Thyroid gland (tissue), 4 donors: ENCODE results near the gene FBXO11. TPM values are rescaled to one million over a fixed set of nuclear protein-coding genes. Genes with fewer than 3 reads are reported as not detected.
"Not testable (repeated sequence)": the region's sequence is repeated elsewhere in the genome, so short reads cannot be mapped to it uniquely, and the experiment has no call there.

Experiments used
- DNase-seq, 2 donors: peaks; one replicate each; pipeline ENCODE4 v3.0.0-alpha.2; 2019
- H3K27ac ChIP-seq, 3 donors: fragments of 200-600 bp; sonication (generic); 1 replicate in 2 of 3; 2 replicates in 1 of 3; pipeline ENCODE4 v1.5.1; 2016 to 2019; ENCODE audit warnings: mild to moderate bottlenecking in 1 of 3, moderate library complexity in 1 of 3
- H3K27me3 ChIP-seq: fragments of 200-600 bp; sonication (generic); one replicate; pipeline ENCODE4 v1.5.1; 2019
- H3K36me3 ChIP-seq, 2 donors: fragments of 200-600 bp; sonication (generic); one replicate each; pipeline ENCODE4 v1.5.1; 2016 to 2019
- H3K4me1 ChIP-seq, 2 donors: fragments of 200-600 bp; sonication (generic); one replicate each; pipeline ENCODE4 v1.5.1; 2017 to 2019
- H3K4me3 ChIP-seq, 3 donors: fragments of 200-600 bp; sonication (generic); replicated peaks in 1 of 3; 1 replicate in 2 of 3; 2 replicates in 1 of 3; pipeline ENCODE4 v1.5.1; 2016; ENCODE audit warnings: mild to moderate bottlenecking in 1 of 3
- H3K9me3 ChIP-seq: fragments of 200-600 bp; sonication (generic); one replicate; pipeline ENCODE4 v1.5.1; 2017
- POLR2A ChIP-seq, 2 donors: fragments of 450-650 bp; IDR thresholded peaks; one replicate each; pipeline ENCODE4 v1.6.1; 2017; ENCODE audit warnings: antibody characterized with exemption in 2 of 2, mild to moderate bottlenecking in 2 of 2, moderate library complexity in 1 of 2
- WGBS, 2 donors: methylation state at CpG; one replicate each; pipeline ENCODE4 v1.1.5; 2017; 5-methylcytosine and 5-hydroxymethylcytosine counted together
- intact Hi-C: fragments of 100-400 bp; cut with DNase I; formaldehyde crosslinking; loops from one replicate; pipeline ENCODE4 v1.15.1; 2023
- total RNA-seq, 4 donors: library from RNA; depleted of rRNA; stranded (reverse); fragments of >200 nt; gene quantifications; one replicate each; pipeline ENCODE4 v1.2.3, GENCODE V29; 2016
- TF ChIP-seq, protein P1 (sequence below), 6 experiments: fragments of 200-600 bp in 3 of 6; fragments of 450-650 bp in 3 of 6; sonication (generic) in 3 of 6; IDR thresholded peaks; one replicate each; pipeline ENCODE4 v1.5.1; 2016 to 2019; ENCODE audit warnings: antibody characterized with exemption in 6 of 6, mild to moderate bottlenecking in 2 of 6, inconsistent platforms in 1 of 6, moderate library complexity in 1 of 6

The FBXO11 gene
- total RNA-seq, 4 donors from 2014 or later: 50.4 to 82.8 (median 60.6) TPM

DNA sequence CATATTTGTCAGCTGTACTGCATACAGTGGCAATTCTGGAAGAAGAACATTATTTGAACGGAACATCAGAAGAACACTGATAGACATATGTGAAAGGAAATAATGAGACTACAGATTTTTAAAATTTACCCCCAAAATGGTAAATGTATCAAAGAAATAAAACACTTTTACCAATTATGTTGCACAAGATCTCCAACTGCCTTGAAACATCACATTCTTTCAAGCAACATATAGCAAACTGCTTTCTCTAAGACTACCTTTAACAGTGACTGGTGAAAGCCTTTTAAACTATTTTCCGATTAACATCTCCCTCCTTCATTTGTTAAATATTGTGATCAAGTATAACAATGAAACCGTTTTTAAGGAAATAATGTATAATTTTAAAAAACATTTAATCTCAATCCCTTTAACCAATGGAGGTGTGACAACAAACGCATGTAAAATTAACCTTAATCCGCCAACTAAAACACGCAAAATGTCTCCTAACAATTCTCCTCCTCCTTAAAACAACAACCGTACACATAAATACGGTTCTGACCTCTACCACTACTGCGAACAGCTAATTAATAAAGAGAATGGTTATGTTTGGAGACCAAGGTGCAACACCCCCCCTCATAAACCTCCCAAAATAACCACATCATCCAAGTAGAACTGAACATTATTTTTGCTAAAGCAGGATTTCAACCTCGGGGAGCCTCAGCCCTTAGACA, 2.4 kb downstream of the FBXO11 start:
- Histone ChIP-seq H3K36me3 (no peaks in the 10 kb centered on the region), H3K27me3 (no peaks in the 10 kb centered on the region), H3K4me1 (peaks cover 20 to 24% of the 10 kb centered on the region in 2 donors), H3K4me3 (peak overlapping the region; percentile 68 to 96 (median 93)), H3K9me3 (no peaks in the 10 kb centered on the region), H3K27ac (peak overlapping the region in 2 of 3 donors; percentile 99)
- DNase-seq: no peak
- TF ChIP-seq POLR2A (IDR thresholded peaks at IDR 0.05): no peak
- TF ChIP-seq, protein P1, sequence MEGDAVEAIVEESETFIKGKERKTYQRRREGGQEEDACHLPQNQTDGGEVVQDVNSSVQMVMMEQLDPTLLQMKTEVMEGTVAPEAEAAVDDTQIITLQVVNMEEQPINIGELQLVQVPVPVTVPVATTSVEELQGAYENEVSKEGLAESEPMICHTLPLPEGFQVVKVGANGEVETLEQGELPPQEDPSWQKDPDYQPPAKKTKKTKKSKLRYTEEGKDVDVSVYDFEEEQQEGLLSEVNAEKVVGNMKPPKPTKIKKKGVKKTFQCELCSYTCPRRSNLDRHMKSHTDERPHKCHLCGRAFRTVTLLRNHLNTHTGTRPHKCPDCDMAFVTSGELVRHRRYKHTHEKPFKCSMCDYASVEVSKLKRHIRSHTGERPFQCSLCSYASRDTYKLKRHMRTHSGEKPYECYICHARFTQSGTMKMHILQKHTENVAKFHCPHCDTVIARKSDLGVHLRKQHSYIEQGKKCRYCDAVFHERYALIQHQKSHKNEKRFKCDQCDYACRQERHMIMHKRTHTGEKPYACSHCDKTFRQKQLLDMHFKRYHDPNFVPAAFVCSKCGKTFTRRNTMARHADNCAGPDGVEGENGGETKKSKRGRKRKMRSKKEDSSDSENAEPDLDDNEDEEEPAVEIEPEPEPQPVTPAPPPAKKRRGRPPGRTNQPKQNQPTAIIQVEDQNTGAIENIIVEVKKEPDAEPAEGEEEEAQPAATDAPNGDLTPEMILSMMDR (IDR thresholded peaks at IDR 0.05): no peak
- intact Hi-C loops: no loop called here
- 4 to 6% methylated on average over 10 of the region's 10 CpGs for WGBS, 2 donors

DNA sequence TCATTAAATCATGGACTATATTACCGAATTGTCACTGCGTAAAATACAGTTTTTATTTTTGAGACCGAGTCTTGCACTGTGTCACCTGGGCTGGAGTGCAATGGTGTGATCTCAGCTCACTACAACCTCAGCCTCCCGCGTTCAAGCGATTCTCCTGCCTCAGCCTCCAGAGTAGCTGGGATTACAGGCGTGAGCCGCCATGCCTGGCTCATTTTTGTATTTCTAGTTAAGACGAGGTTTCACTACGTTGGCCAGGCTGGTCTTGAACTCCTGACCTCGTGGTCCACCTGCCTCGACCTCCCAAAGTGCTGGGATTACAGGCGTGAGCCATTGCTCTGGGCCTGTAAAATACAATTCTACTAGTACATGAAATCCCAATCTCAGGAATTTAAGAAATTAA, 4.4 kb downstream of the FBXO11 start:
- H3K27ac ChIP-seq, H3K9me3 ChIP-seq, H3K27me3 ChIP-seq, intact Hi-C loops, DNase-seq, H3K4me3 ChIP-seq, H3K36me3 ChIP-seq: not testable (repeated sequence)
- peaks cover 20 to 24% of the 10 kb centered on the region in 2 donors for H3K4me1 ChIP-seq
- WGBS, 2 donors: 94% methylated on average over 13 of the region's 13 CpGs

- no peaks in the 10 kb centered on the region for H3K36me3 ChIP-seq
- WGBS, 2 donors: 84% methylated on average over 10 of the region's 10 CpGs
- intact Hi-C loops: no loop called here
- H3K4me3 ChIP-seq: no peak overlapping the region
- H3K27ac ChIP-seq: no peak overlapping the region
- H3K9me3 ChIP-seq: no peaks in the 10 kb centered on the region
- peaks cover 20 to 30% of the 10 kb centered on the region in 2 donors for H3K4me1 ChIP-seq
- no peak for DNase-seq
- no peaks in the 10 kb centered on the region for H3K27me3 ChIP-seq
- TF ChIP-seq, protein P1 (IDR thresholded peaks at IDR 0.05): no peak
- no peak for TF ChIP-seq POLR2A (IDR thresholded peaks at IDR 0.05)
Measured at GRCh38 chr2:47900857-47901256, 5.4 kb downstream of the FBXO11 start.

DNA sequence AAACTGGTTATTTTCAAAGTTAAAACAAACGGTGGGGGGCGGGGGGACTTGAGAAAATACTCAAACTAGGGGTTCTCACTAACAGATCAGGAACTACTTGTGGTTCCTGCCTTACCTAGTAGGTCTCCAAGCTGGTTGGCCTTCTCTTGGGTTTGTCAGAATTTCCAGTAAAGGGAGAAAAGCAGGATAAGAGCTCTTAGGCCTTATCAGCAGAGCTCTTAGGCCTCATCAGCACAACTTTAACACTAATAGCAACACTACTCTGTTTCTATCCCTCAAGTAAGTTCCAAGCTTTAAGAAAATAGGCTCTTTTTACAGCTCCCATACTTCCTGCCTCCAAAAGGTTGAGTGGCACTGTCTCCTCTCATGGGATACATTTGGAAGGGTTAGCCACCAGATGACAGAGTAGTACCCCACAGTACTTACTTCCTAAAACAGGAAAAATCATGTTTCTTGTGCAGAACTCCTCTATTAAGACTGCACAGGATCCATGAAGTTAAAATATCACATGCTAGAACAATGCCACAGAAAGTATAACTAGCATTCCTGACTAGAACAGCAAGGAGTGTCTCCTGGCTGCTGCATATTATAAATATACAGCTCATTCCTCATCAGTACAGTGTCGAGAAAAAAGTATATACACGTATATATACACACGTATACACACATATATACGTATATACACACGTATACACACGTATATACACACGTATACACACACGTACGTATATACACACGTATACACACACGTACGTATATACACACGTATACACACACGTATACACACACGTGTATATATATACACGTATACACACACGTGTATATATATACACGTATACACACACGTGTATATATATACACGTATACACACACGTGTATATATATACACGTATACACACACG, 6.1 kb downstream of the FBXO11 start:
- TF ChIP-seq, protein P1 (IDR thresholded peaks at IDR 0.05): no peak
- TF ChIP-seq POLR2A (IDR thresholded peaks at IDR 0.05): no peak
- Histone ChIP-seq H3K36me3 (no peaks in the 10 kb centered on the region), H3K4me3 (no peak overlapping the region), H3K27ac (peak overlapping the region in 2 of 3 donors; percentile 8 to 24), H3K9me3 (no peaks in the 10 kb centered on the region), H3K27me3 (no peaks in the 10 kb centered on the region), H3K4me1 (peaks cover 26 to 34% of the 10 kb centered on the region in 2 donors)
- DNase-seq: no peak
- WGBS, 2 donors: 80 to 85% methylated on average over 25 of the region's 25 CpGs
- intact Hi-C loops: no loop called here

GRCh38 chr2:47897883-47898731, 8.2 kb downstream of the FBXO11 start:
- Histone ChIP-seq H3K4me3 (no peak overlapping the region), H3K4me1 (peaks cover 29 to 39% of the 10 kb centered on the region in 2 donors), H3K9me3 (no peaks in the 10 kb centered on the region), H3K36me3 (no peaks in the 10 kb centered on the region), H3K27ac (no peak overlapping the region), H3K27me3 (no peaks in the 10 kb centered on the region)
- DNase-seq: no peak
- intact Hi-C loops: no loop called here
- 55 to 56% methylated on average over 4 of the region's 4 CpGs for WGBS, 2 donors
- TF ChIP-seq POLR2A (IDR thresholded peaks at IDR 0.05): no peak
- TF ChIP-seq, protein P1 (IDR thresholded peaks at IDR 0.05): no peak

DNA sequence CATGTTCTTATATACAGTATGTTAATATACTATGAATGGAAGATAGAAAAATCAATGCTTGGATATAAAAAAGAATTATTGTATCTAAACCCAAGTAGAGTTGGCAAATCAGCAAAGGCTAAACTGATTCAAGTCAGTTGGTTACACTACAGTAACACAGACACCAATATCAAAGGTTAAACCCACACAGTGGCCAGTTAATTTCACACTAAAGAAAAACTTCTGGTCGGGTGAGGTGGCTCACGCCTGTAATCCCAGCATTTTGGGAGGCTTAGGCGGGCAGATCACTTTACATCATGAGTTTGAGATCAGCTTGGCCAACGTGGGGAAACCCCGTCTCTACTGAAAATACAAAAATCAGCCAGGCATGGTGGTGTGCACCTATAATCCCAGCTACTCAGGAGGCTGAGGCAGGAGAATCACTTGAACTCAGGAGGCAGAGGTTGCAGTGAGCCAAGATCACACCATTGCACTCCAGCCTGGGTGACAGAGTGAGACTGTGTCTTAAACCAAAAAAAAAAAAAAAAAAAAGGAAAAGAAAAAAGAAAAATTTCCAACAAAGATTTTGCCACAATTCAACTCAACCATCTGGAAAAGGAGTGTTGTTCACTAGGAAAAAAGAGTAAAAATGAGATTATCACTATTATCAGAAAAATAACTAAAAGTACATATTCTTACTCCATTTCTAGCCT, 9.0 kb downstream of the FBXO11 start:
- H3K9me3 ChIP-seq, H3K27me3 ChIP-seq, H3K27ac ChIP-seq, intact Hi-C loops, H3K4me3 ChIP-seq, DNase-seq, H3K36me3 ChIP-seq: not testable (repeated sequence)
- 79 to 86% methylated on average over 5 of the region's 5 CpGs for WGBS, 2 donors
- peaks cover 26 to 37% of the 10 kb centered on the region in 2 donors for H3K4me1 ChIP-seq
